HCT116 (cell line): ENCODE results near the gene LRCH1. TPM values are rescaled to one million over a fixed set of nuclear protein-coding genes. Genes with fewer than 3 reads are reported as not detected.

Source experiments
- ATAC-seq: fragments of 200-7000 bp; cut with Tn5 transposase; 2 replicates; pipeline ENCODE4 v1.9.1; 2020; ENCODE audit warnings: mild to moderate bottlenecking, moderate library complexity
- BruUV-seq: library from RNA; stranded (reverse); fragments of 400-500 nt; replicated peaks from 2 replicates; lab custom pipeline; 2021; lab: Mats Ljungman, UMichigan
- CTCF ChIA-PET: fragments of 300-600 bp; sonication (Branson Sonifier 250); formaldehyde crosslinking; loops from one replicate; lab custom pipeline; 2021; ENCODE audit warnings: antibody characterized with exemption; lab: Charles Lee
- POLR2A ChIA-PET: fragments of 300-600, 350-600 bp; sonication (Branson Sonifier 250); formaldehyde crosslinking; loops from one replicate; lab custom pipeline; 2021; ENCODE audit warnings: antibody characterized with exemption; lab: Charles Lee
- RAD21 ChIA-PET, 2 experiments: fragments of 300-600 bp; sonication (Branson Sonifier 250); formaldehyde crosslinking; loops; one replicate each; lab custom pipeline; 2023; ENCODE audit warnings: low total read pairs in 2 of 2; ENCODE audit not compliant: uncharacterized antibody in 2 of 2, unreplicated experiment in 2 of 2, low non-redundant PET in 1 of 2; lab: Charles Lee
- DNase-seq: peaks from one replicate; pipeline ENCODE4 v3.0.0-alpha.2; 2010; ENCODE audit warnings: low read depth, low spot score
- H2AFZ ChIP-seq: fragments of 200-600 bp; shearing (Covaris generic), sonication (generic); 2 replicates; pipeline ENCODE4 v1.6.1; 2017; ENCODE audit warnings: low read depth, mixed run types, mixed read lengths, antibody characterized with exemption, low read length; ENCODE audit not compliant: poor library complexity, severe bottlenecking
- H3K27ac ChIP-seq: 2 replicates; pipeline ENCODE4 v1.5.1; 2012; ENCODE audit warnings: low read depth, low read length
- H3K27me3 ChIP-seq: fragments of 200-600 bp; sonication (generic); 2 replicates; pipeline ENCODE4 v1.6.1; 2016; ENCODE audit warnings: mixed run types, low read length, mixed read lengths; ENCODE audit not compliant: insufficient read depth
- H3K36me3 ChIP-seq, 2 experiments: fragments of 200-500 bp in 1 of 2; fragments of 200-600 bp in 1 of 2; sonication (Bioruptor generic) in 1 of 2; sonication (generic) in 1 of 2; 2 replicates each; pipeline versions ENCODE4 v1.5.1 to v1.6.1; 2014 to 2016; ENCODE audit warnings: low read length in 2 of 2, inconsistent platforms in 1 of 2, mixed read lengths in 1 of 2, mixed run types in 1 of 2; ENCODE audit not compliant: insufficient read depth in 2 of 2, control insufficient read depth in 1 of 2
- H3K4me1 ChIP-seq, 2 experiments: fragments of 200-600 bp in 1 of 2; sonication (generic) in 1 of 2; 2 replicates each; pipeline versions ENCODE4 v1.5.1 to v1.6.1; 2012 to 2017; ENCODE audit warnings: low read length in 2 of 2, inconsistent platforms in 1 of 2, mild to moderate bottlenecking in 1 of 2, mixed read lengths in 1 of 2, mixed run types in 1 of 2, moderate library complexity in 1 of 2; ENCODE audit not compliant: insufficient read depth in 2 of 2, control insufficient read depth in 1 of 2
- H3K4me2 ChIP-seq: fragments of 200-600 bp; sonication (generic); 2 replicates; pipeline ENCODE4 v1.6.1; 2017; ENCODE audit warnings: mixed run types, low read length, mixed read lengths
- H3K4me3 ChIP-seq, 2 experiments: fragments of 200-600 bp in 1 of 2; sonication (generic) in 1 of 2; replicated peaks in 1 of 2; 2 replicates each; pipeline ENCODE4 v1.5.1; 2011 to 2016; ENCODE audit warnings: low read length in 2 of 2, control low read depth in 1 of 2, low read depth in 1 of 2, mild to moderate bottlenecking in 1 of 2, mixed read lengths in 1 of 2, mixed run types in 1 of 2
- H3K79me2 ChIP-seq: fragments of 200-600 bp; sonication (generic); 2 replicates; pipeline ENCODE4 v1.6.1; 2017; ENCODE audit warnings: mild to moderate bottlenecking, mixed run types, low read length, moderate library complexity, mixed read lengths; ENCODE audit not compliant: insufficient read depth
- H3K9ac ChIP-seq: fragments of 200-600 bp; sonication (generic); 2 replicates; pipeline ENCODE4 v1.6.1; 2016; ENCODE audit warnings: low read length, mixed read lengths
- H3K9me2 ChIP-seq: fragments of 200-600 bp; sonication (generic), shearing (Covaris generic); 2 replicates; pipeline ENCODE4 v1.6.1; 2017; ENCODE audit warnings: mixed run types, mild to moderate bottlenecking, moderate library complexity; ENCODE audit not compliant: insufficient read depth
- H3K9me3 ChIP-seq, 2 experiments: fragments of 200-500 bp in 1 of 2; fragments of 200-600 bp in 1 of 2; sonication (Bioruptor generic) in 1 of 2; sonication (generic) in 1 of 2; 2 replicates each; pipeline ENCODE4 v1.6.1; 2014 to 2017; ENCODE audit warnings: low read length in 2 of 2, mixed read lengths in 2 of 2, inconsistent platforms in 1 of 2, low read depth in 1 of 2, mild to moderate bottlenecking in 1 of 2, mixed run types in 1 of 2, moderate library complexity in 1 of 2; ENCODE audit not compliant: control insufficient read depth in 1 of 2, insufficient read depth in 1 of 2
- H4K20me1 ChIP-seq: fragments of 200-600 bp; sonication (generic), shearing (Covaris generic); 2 replicates; pipeline ENCODE4 v1.6.1; 2017; ENCODE audit warnings: mixed run types, mild to moderate bottlenecking, moderate library complexity; ENCODE audit not compliant: insufficient read depth
- CBX3 ChIP-seq: IDR thresholded peaks from 2 replicates; pipeline ENCODE4 v1.6.1; 2012; ENCODE audit warnings: low read depth
- ELF1 ChIP-seq: IDR thresholded peaks from 2 replicates; pipeline ENCODE4 v1.6.1; 2012; ENCODE audit warnings: low read depth, borderline replicate concordance
- FOSL1 ChIP-seq: IDR thresholded peaks from 2 replicates; pipeline ENCODE4 v1.6.1; 2012; ENCODE audit warnings: low read depth
- JUND ChIP-seq: IDR thresholded peaks from 2 replicates; pipeline ENCODE4 v1.6.1; 2012
- POLR2A ChIP-seq: IDR thresholded peaks from 2 replicates; pipeline ENCODE4 v1.7.0; 2011; ENCODE audit warnings: borderline replicate concordance; ENCODE audit not compliant: insufficient read depth, insufficient read length; ENCODE audit errors: extremely low read depth
- POLR2AphosphoS5 ChIP-seq: IDR thresholded peaks from 2 replicates; pipeline ENCODE4 v1.6.1; 2011; ENCODE audit warnings: mild to moderate bottlenecking, low read depth, low read length, moderate library complexity
- RAD21 ChIP-seq: IDR thresholded peaks from 2 replicates; pipeline ENCODE4 v1.6.1; 2012; ENCODE audit warnings: low read depth, mild to moderate bottlenecking
- SIN3A ChIP-seq: IDR thresholded peaks from 2 replicates; pipeline ENCODE4 v1.6.1; 2012; ENCODE audit warnings: low read depth
- SP1 ChIP-seq: IDR thresholded peaks from 2 replicates; pipeline ENCODE4 v1.6.1; 2012; ENCODE audit warnings: low read depth
- SRF ChIP-seq: IDR thresholded peaks from 2 replicates; pipeline ENCODE4 v1.6.1; 2012; ENCODE audit warnings: low read depth
- TCF7L2 ChIP-seq: IDR thresholded peaks from 2 replicates; pipeline ENCODE4 v1.7.0; 2011; ENCODE audit warnings: borderline replicate concordance, inconsistent platforms; ENCODE audit not compliant: insufficient read depth, insufficient read length; ENCODE audit errors: extremely low read depth
- ZNF274 ChIP-seq: fragments of 200-500 bp; sonication (Bioruptor generic); IDR thresholded peaks from 2 replicates; pipeline ENCODE4 v1.6.1; 2014; ENCODE audit warnings: mild to moderate bottlenecking, low read depth, low read length, inconsistent platforms
- intact Hi-C: fragments of 100-400 bp; cut with micrococcal nuclease; formaldehyde crosslinking; loops from 2 replicates; pipeline ENCODE4 v1.10.0; 2022
- total RNA-seq: library from RNA; stranded (reverse); gene quantifications from one replicate; pipeline ENCODE4 v1.2.1, GENCODE V29; 2021; ENCODE audit not compliant: unreplicated experiment
- TF ChIP-seq, protein P1 (sequence below), 3 experiments: fragments of 200-600 bp in 1 of 3; sonication (generic) in 1 of 3; IDR thresholded peaks in 2 of 3; conservative IDR thresholded peaks in 1 of 3; 2 replicates each; pipeline ENCODE4 v1.5.1; 2012 to 2017; ENCODE audit warnings: low read depth in 2 of 3, low read length in 2 of 3, antibody characterized with exemption in 1 of 3, borderline replicate concordance in 1 of 3, control low read depth in 1 of 3, mild to moderate bottlenecking in 1 of 3, mixed read lengths in 1 of 3, mixed run types in 1 of 3, moderate library complexity in 1 of 3; ENCODE audit not compliant: insufficient read depth in 1 of 3
- TF ChIP-seq, protein P2 (sequence below): IDR thresholded peaks from 2 replicates; pipeline ENCODE4 v1.6.1; 2012
- TF ChIP-seq, protein P3 (sequence below): IDR thresholded peaks from 2 replicates; pipeline ENCODE4 v1.6.1; 2012
- TF ChIP-seq, protein P4 (sequence below): IDR thresholded peaks from 2 replicates; pipeline ENCODE4 v1.6.1; 2012; ENCODE audit warnings: low read depth

Gene LRCH1
- total RNA-seq, 1 experiment from 2014 or later, result 15.6 TPM

DNA sequence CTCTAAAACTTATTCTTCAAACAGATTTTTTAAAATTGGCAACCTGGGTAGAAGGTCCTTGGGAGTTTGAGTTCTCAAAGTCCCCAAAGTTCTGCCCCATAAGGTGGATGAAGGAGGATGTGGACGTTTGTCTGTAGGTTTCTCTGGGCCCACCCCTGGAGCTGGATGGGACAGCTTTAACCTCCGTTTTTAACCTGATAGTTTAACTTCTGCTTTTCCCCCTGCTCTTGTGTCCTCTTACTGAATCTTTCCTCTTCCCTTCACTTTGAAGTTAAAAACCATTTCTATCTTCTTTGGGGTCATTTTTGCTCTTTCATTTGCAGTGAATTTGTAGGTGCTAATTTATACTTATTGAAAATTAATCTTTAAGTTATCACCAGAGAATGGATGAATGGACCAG lies 164.9 kb downstream of the LRCH1 start (continued):
- TF ChIP-seq, protein P1, sequence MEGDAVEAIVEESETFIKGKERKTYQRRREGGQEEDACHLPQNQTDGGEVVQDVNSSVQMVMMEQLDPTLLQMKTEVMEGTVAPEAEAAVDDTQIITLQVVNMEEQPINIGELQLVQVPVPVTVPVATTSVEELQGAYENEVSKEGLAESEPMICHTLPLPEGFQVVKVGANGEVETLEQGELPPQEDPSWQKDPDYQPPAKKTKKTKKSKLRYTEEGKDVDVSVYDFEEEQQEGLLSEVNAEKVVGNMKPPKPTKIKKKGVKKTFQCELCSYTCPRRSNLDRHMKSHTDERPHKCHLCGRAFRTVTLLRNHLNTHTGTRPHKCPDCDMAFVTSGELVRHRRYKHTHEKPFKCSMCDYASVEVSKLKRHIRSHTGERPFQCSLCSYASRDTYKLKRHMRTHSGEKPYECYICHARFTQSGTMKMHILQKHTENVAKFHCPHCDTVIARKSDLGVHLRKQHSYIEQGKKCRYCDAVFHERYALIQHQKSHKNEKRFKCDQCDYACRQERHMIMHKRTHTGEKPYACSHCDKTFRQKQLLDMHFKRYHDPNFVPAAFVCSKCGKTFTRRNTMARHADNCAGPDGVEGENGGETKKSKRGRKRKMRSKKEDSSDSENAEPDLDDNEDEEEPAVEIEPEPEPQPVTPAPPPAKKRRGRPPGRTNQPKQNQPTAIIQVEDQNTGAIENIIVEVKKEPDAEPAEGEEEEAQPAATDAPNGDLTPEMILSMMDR (IDR thresholded peaks at IDR 0.05 in 2 of 3, conservative IDR thresholded peaks at IDR 0.05 in 1 of 3; ENCODE audit: borderline replicate concordance in 1 of 3, insufficient read depth in 1 of 3, low read depth in 2 of 3, low read length in 2 of 3), result no peak
- TF ChIP-seq, protein P2, sequence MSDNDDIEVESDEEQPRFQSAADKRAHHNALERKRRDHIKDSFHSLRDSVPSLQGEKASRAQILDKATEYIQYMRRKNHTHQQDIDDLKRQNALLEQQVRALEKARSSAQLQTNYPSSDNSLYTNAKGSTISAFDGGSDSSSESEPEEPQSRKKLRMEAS, result no peak
- TF ChIP-seq SIN3A, result no peak
- TF ChIP-seq JUND, result no peak
- no peak for TF ChIP-seq ZNF274
- TF ChIP-seq, protein P3, sequence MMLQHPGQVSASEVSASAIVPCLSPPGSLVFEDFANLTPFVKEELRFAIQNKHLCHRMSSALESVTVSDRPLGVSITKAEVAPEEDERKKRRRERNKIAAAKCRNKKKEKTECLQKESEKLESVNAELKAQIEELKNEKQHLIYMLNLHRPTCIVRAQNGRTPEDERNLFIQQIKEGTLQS, result no peak
- no peak for TF ChIP-seq POLR2A
- no peak for TF ChIP-seq RAD21

DNA sequence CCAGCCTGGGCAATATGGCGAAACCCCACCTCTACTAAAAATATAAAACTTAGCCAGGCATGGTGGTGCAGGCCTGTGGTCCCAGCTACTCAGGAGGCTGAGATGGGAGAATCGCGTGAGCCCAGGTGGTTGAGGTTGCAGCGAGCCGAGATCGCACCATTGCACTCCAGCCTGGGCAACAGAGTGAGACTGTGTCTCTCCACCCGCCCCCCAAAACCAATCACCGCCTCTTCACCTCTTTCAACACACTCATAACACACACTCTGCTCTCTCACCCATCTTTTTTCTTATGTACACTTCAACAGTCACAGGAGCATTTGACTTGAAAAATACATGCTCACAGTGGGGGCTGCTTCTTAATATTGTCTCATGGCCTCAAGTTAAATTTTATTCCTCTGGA lies 167.2 kb downstream of the LRCH1 start:
- POLR2A ChIA-PET, result no interaction called here
- no peak for TF ChIP-seq ZNF274
- TF ChIP-seq, protein P3, result no peak
- TF ChIP-seq, protein P1 (IDR thresholded peaks at IDR 0.05 in 2 of 3, conservative IDR thresholded peaks at IDR 0.05 in 1 of 3; ENCODE audit: borderline replicate concordance in 1 of 3, insufficient read depth in 1 of 3, low read depth in 2 of 3, low read length in 2 of 3), result no peak
- no peak for TF ChIP-seq POLR2AphosphoS5
- no peak for TF ChIP-seq FOSL1
- no peak for TF ChIP-seq RAD21
- no peak for TF ChIP-seq SRF
- no peak for TF ChIP-seq TCF7L2
- TF ChIP-seq SP1, result no peak
- TF ChIP-seq, protein P4, sequence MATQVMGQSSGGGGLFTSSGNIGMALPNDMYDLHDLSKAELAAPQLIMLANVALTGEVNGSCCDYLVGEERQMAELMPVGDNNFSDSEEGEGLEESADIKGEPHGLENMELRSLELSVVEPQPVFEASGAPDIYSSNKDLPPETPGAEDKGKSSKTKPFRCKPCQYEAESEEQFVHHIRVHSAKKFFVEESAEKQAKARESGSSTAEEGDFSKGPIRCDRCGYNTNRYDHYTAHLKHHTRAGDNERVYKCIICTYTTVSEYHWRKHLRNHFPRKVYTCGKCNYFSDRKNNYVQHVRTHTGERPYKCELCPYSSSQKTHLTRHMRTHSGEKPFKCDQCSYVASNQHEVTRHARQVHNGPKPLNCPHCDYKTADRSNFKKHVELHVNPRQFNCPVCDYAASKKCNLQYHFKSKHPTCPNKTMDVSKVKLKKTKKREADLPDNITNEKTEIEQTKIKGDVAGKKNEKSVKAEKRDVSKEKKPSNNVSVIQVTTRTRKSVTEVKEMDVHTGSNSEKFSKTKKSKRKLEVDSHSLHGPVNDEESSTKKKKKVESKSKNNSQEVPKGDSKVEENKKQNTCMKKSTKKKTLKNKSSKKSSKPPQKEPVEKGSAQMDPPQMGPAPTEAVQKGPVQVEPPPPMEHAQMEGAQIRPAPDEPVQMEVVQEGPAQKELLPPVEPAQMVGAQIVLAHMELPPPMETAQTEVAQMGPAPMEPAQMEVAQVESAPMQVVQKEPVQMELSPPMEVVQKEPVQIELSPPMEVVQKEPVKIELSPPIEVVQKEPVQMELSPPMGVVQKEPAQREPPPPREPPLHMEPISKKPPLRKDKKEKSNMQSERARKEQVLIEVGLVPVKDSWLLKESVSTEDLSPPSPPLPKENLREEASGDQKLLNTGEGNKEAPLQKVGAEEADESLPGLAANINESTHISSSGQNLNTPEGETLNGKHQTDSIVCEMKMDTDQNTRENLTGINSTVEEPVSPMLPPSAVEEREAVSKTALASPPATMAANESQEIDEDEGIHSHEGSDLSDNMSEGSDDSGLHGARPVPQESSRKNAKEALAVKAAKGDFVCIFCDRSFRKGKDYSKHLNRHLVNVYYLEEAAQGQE, result no peak
- no peak for TF ChIP-seq CBX3
- TF ChIP-seq ELF1, result no peak
- H3K9me2 ChIP-seq, result no peaks in the 10 kb centered on the region
- no TSS peak for BruUV-seq
- H3K4me1 ChIP-seq, result no peaks in the 10 kb centered on the region
- no peaks in the 10 kb centered on the region for H4K20me1 ChIP-seq
- intact Hi-C loops, result no loop called here
- H3K36me3 ChIP-seq, result peaks cover 0 to 12% of the 10 kb centered on the region in 2 experiments; a peak in 2 of 4 replicates
- no peaks in the 10 kb centered on the region for H3K79me2 ChIP-seq
- no peak for ATAC-seq
- H3K4me3 ChIP-seq, result no peak overlapping the region
- RAD21 ChIA-PET, result interaction anchor here in 1 of 2 experiments (1.1 kb wide), 1 partner anchor 167 kb away, joined by 3 read pairs; the partner anchor contains the start of gene LRCH1
- H3K27me3 ChIP-seq, result no peaks in the 10 kb centered on the region
- H2AFZ ChIP-seq, result no peak overlapping the region
- no peaks in the 10 kb centered on the region for H3K9me3 ChIP-seq
- H3K9ac ChIP-seq, result no peak overlapping the region
- no peak overlapping the region for H3K4me2 ChIP-seq
- H3K27ac ChIP-seq, result no peak overlapping the region
- DNase-seq, result no peak
- CTCF ChIA-PET, result interaction anchor here (1.7 kb wide), 1 partner anchor 168 kb away, joined by 25 read pairs; the partner anchor contains the start of gene LRCH1
